DOHH2 (cell line): Measurements from ENCODE around the gene TPH2.

Source experiments
- H3F3A ChIP-seq: fragments of 200-600 bp; sonication (generic), shearing (Covaris generic); 2 replicates; pipeline ENCODE4 v1.6.0; 2016; ENCODE audit warnings: antibody characterized with exemption, mild to moderate bottlenecking; ENCODE audit not compliant: control insufficient read depth, insufficient read depth
- H3K27ac ChIP-seq: fragments of 200-600 bp; sonication (generic); 2 replicates; pipeline ENCODE4 v1.5.1; 2014; ENCODE audit warnings: low read depth, mild to moderate bottlenecking, low read length, moderate library complexity
- H3K27me3 ChIP-seq: fragments of 200-600 bp; sonication (generic); 2 replicates; pipeline ENCODE4 v1.6.1; 2014; ENCODE audit warnings: mild to moderate bottlenecking, low read length, mixed read lengths; ENCODE audit not compliant: control insufficient read depth
- H3K36me3 ChIP-seq: fragments of 200-600 bp; sonication (generic); 2 replicates; pipeline ENCODE4 v1.6.1; 2014; ENCODE audit warnings: mild to moderate bottlenecking, low read length, moderate library complexity, mixed read lengths; ENCODE audit not compliant: control insufficient read depth
- H3K4me1 ChIP-seq: fragments of 200-600 bp; sonication (generic); 2 replicates; pipeline ENCODE4 v1.6.1; 2014; ENCODE audit warnings: mild to moderate bottlenecking, low read length, mixed read lengths; ENCODE audit not compliant: control insufficient read depth
- H3K4me2 ChIP-seq: fragments of 200-600 bp; sonication (generic); 2 replicates; pipeline ENCODE4 v1.6.0; 2014; ENCODE audit warnings: mild to moderate bottlenecking, low read length, moderate library complexity
- H3K4me3 ChIP-seq: fragments of 200-600 bp; sonication (generic); 2 replicates; pipeline ENCODE4 v1.5.1; 2014; ENCODE audit warnings: mild to moderate bottlenecking, low read length, mixed read lengths
- H3K79me2 ChIP-seq: fragments of 200-600 bp; sonication (generic); 2 replicates; pipeline ENCODE4 v1.6.1; 2014; ENCODE audit warnings: mild to moderate bottlenecking, low read length, mixed read lengths; ENCODE audit not compliant: control insufficient read depth
- H3K9me2 ChIP-seq: fragments of 200-600 bp; sonication (generic); replicated peaks from 2 replicates; pipeline ENCODE4 v1.6.1; 2014; ENCODE audit warnings: mild to moderate bottlenecking, low read length, mixed read lengths; ENCODE audit not compliant: control insufficient read depth
- H3K9me3 ChIP-seq: fragments of 200-600 bp; sonication (generic); 2 replicates; pipeline ENCODE4 v1.6.1; 2014; ENCODE audit warnings: antibody characterized with exemption, low read length, mixed read lengths; ENCODE audit not compliant: control insufficient read depth, insufficient read depth
- H4K20me1 ChIP-seq: fragments of 200-600 bp; sonication (generic); 2 replicates; pipeline ENCODE4 v1.6.0; 2014; ENCODE audit warnings: low read depth, mild to moderate bottlenecking, antibody characterized with exemption, low read length, moderate library complexity; ENCODE audit not compliant: control insufficient read depth, insufficient read depth
- CTCF ChIP-seq: fragments of 200-600 bp; sonication (generic); IDR thresholded peaks from one replicate; pipeline ENCODE4 v1.5.1; 2014; ENCODE audit warnings: antibody characterized with exemption, mild to moderate bottlenecking, low read depth, low read length; ENCODE audit not compliant: poor library complexity, severe bottlenecking
- EZH2phosphoT487 ChIP-seq: fragments of 200-600 bp; sonication (generic); IDR thresholded peaks from 2 replicates; pipeline ENCODE4 v1.6.1; 2017; ENCODE audit warnings: borderline replicate concordance, mild to moderate bottlenecking, antibody characterized with exemption, low read length, moderate library complexity, mixed read lengths

Gene TPH2

GRCh38 chr12:72015895-72016294, 77.2 kb downstream of the TPH2 start:
- no peaks in the 10 kb centered on the region for H3K4me1 ChIP-seq
- peaks cover 6% of the 10 kb centered on the region; the same call in 1 of the 2 replicates for H3K27me3 ChIP-seq
- H3K36me3 ChIP-seq, result no peaks in the 10 kb centered on the region
- TF ChIP-seq CTCF (no peak), EZH2phosphoT487 (no peak)
- H3K79me2 ChIP-seq, result no peaks in the 10 kb centered on the region
- no peaks in the 10 kb centered on the region for H3K9me3 ChIP-seq
- no peak overlapping the region for H3K27ac ChIP-seq
- no peak overlapping the region for H3K4me2 ChIP-seq
- no peaks in the 10 kb centered on the region for H3K9me2 ChIP-seq
- H4K20me1 ChIP-seq, result no peaks in the 10 kb centered on the region
- H3K4me3 ChIP-seq, result no peak overlapping the region
- H3F3A ChIP-seq, result no peaks in the 10 kb centered on the region

GRCh38 chr12:72017054-72017651, 78.5 kb downstream of the TPH2 start:
- Histone ChIP-seq H3K27ac (no peak overlapping the region), H3K79me2 (no peaks in the 10 kb centered on the region), H3K9me3 (no peaks in the 10 kb centered on the region), H3K9me2 (no peaks in the 10 kb centered on the region), H3K36me3 (no peaks in the 10 kb centered on the region), H3K4me2 (no peak overlapping the region), H3K4me3 (no peak overlapping the region), H3F3A (no peaks in the 10 kb centered on the region), H4K20me1 (no peaks in the 10 kb centered on the region), H3K4me1 (no peaks in the 10 kb centered on the region), H3K27me3 (peaks cover 6% of the 10 kb centered on the region; the same call in 1 of the 2 replicates)
- TF ChIP-seq CTCF (peak; percentile 78), EZH2phosphoT487 (no peak)

GRCh38 chr12:72018036-72018435, 79.4 kb downstream of the TPH2 start:
- H3K4me2 ChIP-seq, result no peak overlapping the region
- H3K9me2 ChIP-seq, result no peaks in the 10 kb centered on the region
- H3K79me2 ChIP-seq, result no peaks in the 10 kb centered on the region
- H3K9me3 ChIP-seq, result no peaks in the 10 kb centered on the region
- TF ChIP-seq CTCF, result no peak
- TF ChIP-seq EZH2phosphoT487, result no peak
- H3K4me1 ChIP-seq, result no peaks in the 10 kb centered on the region
- H3K27ac ChIP-seq, result no peak overlapping the region
- peaks cover 6% of the 10 kb centered on the region; the same call in 1 of the 2 replicates for H3K27me3 ChIP-seq
- no peaks in the 10 kb centered on the region for H3K36me3 ChIP-seq
- no peak overlapping the region for H3K4me3 ChIP-seq
- no peaks in the 10 kb centered on the region for H4K20me1 ChIP-seq
- no peaks in the 10 kb centered on the region for H3F3A ChIP-seq
